ENCODE results near the gene SLC2A9.

SLC2A9 gene

GRCh38 chr4:9999956-10000561 is 21.2 kb downstream of the SLC2A9 start:
- H4K20me1 ChIP-seq (ENCODE audit: insufficient read depth, low read length, poor library complexity, severe bottlenecking): no peaks in the 10 kb centered on the region
- H3K36me3 ChIP-seq (ENCODE audit: insufficient read depth, low read length): no peaks in the 10 kb centered on the region
- no peaks in the 10 kb centered on the region for H3K79me2 ChIP-seq (ENCODE audit: insufficient read depth, low read length)
- no peaks in the 10 kb centered on the region for H3K4me1 ChIP-seq (ENCODE audit: insufficient read depth, low read length, poor library complexity, severe bottlenecking)
- H3K9me2 ChIP-seq (replicated peaks; ENCODE audit: low read depth, low read length): no peaks in the 10 kb centered on the region
- no peaks in the 10 kb centered on the region for H3K27me3 ChIP-seq (ENCODE audit: insufficient read depth, low read length, poor library complexity, severe bottlenecking)
- no peaks in the 10 kb centered on the region for H3K9me3 ChIP-seq (ENCODE audit: insufficient read depth, low read depth, low read length)
- no peak overlapping the region for H3K9ac ChIP-seq (ENCODE audit: low read depth, low read length, poor library complexity, severe bottlenecking)
- no peak overlapping the region for H2AFZ ChIP-seq (ENCODE audit: low read length)
- H3K4me2 ChIP-seq (ENCODE audit: low read depth, low read length, poor library complexity, severe bottlenecking): no peak overlapping the region
- no peaks in the 10 kb centered on the region for H3F3A ChIP-seq (ENCODE audit: low read depth)
- H3K4me3 ChIP-seq (ENCODE audit: low read length, poor library complexity, severe bottlenecking): no peak overlapping the region
- TF ChIP-seq CTCF (conservative IDR thresholded peaks at IDR 0.05; ENCODE audit: low read length): no peak
- no peak for TF ChIP-seq EZH2phosphoT487 (IDR thresholded peaks at IDR 0.05; ENCODE audit: borderline replicate concordance)

GRCh38 chr4:9997886-9998285 is 23.4 kb downstream of the SLC2A9 start:
- no peak overlapping the region for H3K4me3 ChIP-seq (ENCODE audit: low read length, poor library complexity, severe bottlenecking)
- H3F3A ChIP-seq (ENCODE audit: low read depth): no peaks in the 10 kb centered on the region
- TF ChIP-seq CTCF (conservative IDR thresholded peaks at IDR 0.05; ENCODE audit: low read length): no peak
- no peak for TF ChIP-seq EZH2phosphoT487 (IDR thresholded peaks at IDR 0.05; ENCODE audit: borderline replicate concordance)
- H3K9me3 ChIP-seq (ENCODE audit: insufficient read depth, low read depth, low read length): no peaks in the 10 kb centered on the region
- no peaks in the 10 kb centered on the region for H3K79me2 ChIP-seq (ENCODE audit: insufficient read depth, low read length)
- H3K4me2 ChIP-seq (ENCODE audit: low read depth, low read length, poor library complexity, severe bottlenecking): no peak overlapping the region
- H3K9me2 ChIP-seq (replicated peaks; ENCODE audit: low read depth, low read length): no peaks in the 10 kb centered on the region
- no peak overlapping the region for H3K9ac ChIP-seq (ENCODE audit: low read depth, low read length, poor library complexity, severe bottlenecking)
- H4K20me1 ChIP-seq (ENCODE audit: insufficient read depth, low read length, poor library complexity, severe bottlenecking): no peaks in the 10 kb centered on the region
- no peaks in the 10 kb centered on the region for H3K36me3 ChIP-seq (ENCODE audit: insufficient read depth, low read length)
- no peak overlapping the region for H2AFZ ChIP-seq (ENCODE audit: low read length)
- H3K27me3 ChIP-seq (ENCODE audit: insufficient read depth, low read length, poor library complexity, severe bottlenecking): no peaks in the 10 kb centered on the region
- no peaks in the 10 kb centered on the region for H3K4me1 ChIP-seq (ENCODE audit: insufficient read depth, low read length, poor library complexity, severe bottlenecking)

GRCh38 chr4:9996319-9997110 is 24.8 kb downstream of the SLC2A9 start:
- Histone ChIP-seq H2AFZ (ENCODE audit: low read length) (no peak overlapping the region), H3K27me3 (ENCODE audit: insufficient read depth, low read length, poor library complexity, severe bottlenecking) (no peaks in the 10 kb centered on the region)

More at GRCh38 chr4:9996319-9997110, 24.8 kb downstream of the SLC2A9 start:
- H3K9ac ChIP-seq (ENCODE audit: low read depth, low read length, poor library complexity, severe bottlenecking): no peak overlapping the region
- H3K79me2 ChIP-seq (ENCODE audit: insufficient read depth, low read length): no peaks in the 10 kb centered on the region
- no peaks in the 10 kb centered on the region for H3K9me2 ChIP-seq (replicated peaks; ENCODE audit: low read depth, low read length)
- no peaks in the 10 kb centered on the region for H3K9me3 ChIP-seq (ENCODE audit: insufficient read depth, low read depth, low read length)
- no peaks in the 10 kb centered on the region for H4K20me1 ChIP-seq (ENCODE audit: insufficient read depth, low read length, poor library complexity, severe bottlenecking)
- no peak for TF ChIP-seq CTCF (conservative IDR thresholded peaks at IDR 0.05; ENCODE audit: low read length)
- TF ChIP-seq EZH2phosphoT487 (IDR thresholded peaks at IDR 0.05; ENCODE audit: borderline replicate concordance): no peak
- no peaks in the 10 kb centered on the region for H3K4me1 ChIP-seq (ENCODE audit: insufficient read depth, low read length, poor library complexity, severe bottlenecking)
- H3K4me2 ChIP-seq (ENCODE audit: low read depth, low read length, poor library complexity, severe bottlenecking): no peak overlapping the region
- H3F3A ChIP-seq (ENCODE audit: low read depth): no peaks in the 10 kb centered on the region
- H3K4me3 ChIP-seq (ENCODE audit: low read length, poor library complexity, severe bottlenecking): no peak overlapping the region
- no peaks in the 10 kb centered on the region for H3K36me3 ChIP-seq (ENCODE audit: insufficient read depth, low read length)

All from Loucy (cell line).